NCI-H446 treated with DMSO at 0.1 percent for 48 hours (cell line): ENCODE data around the gene DNAH8.

Experiments
- DNase-seq: peaks from one replicate; lab custom pipeline; 2025; lab: John Stamatoyannopoulos, UW

DNAH8 gene

DNA sequence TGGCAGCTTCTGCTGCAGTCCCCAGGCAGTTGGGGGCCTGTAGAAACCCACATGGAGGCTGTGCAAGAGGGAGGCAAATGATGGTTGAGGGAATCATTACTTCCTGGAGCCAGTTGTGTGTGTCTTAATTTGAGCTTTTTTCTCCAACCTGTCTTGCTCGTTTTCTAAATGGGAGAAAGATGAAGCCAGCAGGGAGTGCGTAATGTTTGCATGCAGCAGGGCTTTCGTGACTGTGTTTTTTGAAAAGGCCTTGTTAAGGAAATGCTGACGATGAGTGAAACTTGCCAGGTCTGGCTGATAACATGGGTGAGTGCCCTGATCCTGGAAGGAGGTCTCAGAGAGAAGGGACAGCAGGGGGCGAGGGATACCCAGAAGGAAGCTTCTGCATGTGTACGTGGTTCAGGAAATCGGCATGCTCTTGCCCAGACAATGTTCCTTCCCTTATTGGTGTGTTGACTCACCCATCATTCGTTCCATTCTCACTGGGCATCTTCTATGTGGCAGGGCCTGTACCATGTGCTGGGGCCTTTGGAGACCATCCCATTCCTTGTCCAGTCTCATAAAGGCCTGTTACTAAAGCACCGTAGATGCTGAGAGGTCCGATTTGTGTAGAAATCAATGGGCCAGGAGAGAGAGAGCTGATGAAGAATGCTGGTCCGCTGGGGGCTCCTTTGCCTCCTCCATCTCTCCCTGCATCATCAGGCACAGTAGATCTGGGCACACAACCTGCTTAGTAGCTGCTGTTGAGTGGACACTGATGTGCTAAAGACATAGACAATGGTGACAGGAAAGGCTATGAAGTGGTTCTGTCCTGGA is 360.9 kb downstream of the DNAH8 start:
- no peak for DNase-seq

DNA sequence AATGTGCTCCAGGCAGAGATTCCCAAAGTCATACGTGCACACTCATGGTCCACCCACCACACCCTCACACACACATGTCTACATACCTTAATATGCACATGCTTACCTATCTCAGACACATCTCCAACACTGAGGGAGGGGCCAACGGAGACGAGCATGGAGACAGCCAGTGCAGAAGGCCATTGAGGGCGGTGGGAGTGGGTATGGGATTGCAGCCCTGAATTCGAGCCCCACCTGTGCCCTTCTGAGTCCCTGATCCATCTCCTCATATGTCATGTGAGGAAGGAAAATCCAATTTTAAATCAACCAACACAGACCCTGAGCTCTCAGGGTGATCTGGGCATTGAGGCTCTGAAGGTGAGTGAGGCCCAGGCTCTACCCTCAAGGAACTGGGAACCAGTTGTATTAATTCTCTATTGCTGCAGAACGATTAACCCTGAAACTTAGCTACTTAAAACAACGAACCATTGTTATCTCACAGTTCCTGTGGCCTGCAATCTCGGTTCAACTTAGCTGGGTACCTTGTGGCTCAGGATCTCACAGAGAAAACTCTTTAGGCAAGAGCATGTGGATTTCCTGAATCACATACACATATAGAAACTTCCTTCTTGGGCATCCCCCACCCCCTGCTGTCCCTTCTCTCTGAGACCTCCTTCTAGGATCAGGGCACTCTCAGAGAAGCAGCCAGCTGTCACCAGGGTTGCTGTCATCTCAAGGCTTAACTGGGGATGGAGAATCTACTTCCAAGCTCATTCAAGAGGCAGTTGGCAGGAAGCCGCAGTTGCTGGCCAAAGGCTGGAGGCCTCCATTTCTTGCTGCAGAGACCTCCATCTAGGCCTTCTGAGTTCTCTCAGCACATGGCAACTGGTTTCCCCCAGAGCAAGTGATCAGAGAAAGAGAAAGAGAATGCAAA is 361.8 kb downstream of the DNAH8 start:
- no peak for DNase-seq

DNA sequence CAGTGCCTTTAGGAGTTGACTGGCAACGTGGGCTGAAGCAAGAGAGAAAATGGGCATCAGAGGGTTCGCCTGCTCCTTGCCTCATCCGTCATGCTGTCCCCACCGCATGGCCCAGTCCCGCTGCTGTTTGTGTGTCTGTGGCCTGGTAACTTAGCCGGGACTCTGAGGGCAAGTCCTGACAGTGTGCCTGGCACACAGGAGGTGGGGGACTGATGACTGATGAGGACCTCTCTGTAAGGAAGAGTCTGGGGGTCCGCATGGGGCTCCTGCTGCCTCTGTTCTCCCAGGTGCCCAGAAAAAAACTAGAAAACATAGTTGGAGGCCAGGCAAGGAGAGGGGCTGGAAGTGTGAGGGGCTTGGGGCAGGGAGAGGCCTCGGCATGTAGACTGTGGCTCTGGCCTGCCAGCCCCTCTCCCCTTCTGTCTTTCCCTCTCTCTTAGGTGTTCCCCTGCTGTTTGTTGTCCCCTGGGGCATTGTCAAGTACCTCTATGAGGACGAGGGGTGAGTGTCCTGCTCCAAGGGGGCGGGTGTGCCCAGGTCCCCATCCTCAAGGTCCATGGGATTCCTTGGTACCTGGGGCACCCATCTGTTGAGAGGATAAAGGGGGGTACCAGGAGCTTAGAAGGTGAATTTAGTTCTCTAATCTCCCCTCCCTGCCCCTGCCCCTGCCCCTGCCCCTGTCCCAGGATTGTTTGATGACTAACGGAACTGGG is 362.9 kb downstream of the DNAH8 start:
- no peak for DNase-seq

DNA sequence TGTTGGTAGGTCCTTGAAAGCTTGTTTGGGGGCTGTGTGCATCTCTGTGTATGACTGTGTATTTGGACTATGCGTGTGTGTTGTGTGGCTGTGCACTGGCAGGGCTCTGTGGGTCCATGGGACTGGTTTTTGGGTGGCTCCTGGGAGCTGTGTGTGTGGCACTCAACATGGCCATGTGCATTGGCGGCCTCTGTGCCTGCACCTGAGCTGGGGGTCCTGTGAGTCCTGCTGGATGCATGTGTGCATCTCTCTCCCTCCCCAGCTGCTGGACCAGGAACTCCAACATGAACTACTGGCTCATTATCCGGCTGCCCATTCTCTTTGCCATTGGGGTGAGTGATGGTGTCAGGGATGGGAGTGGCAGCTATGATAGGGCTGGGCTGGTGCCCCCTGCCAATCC is 363.6 kb downstream of the DNAH8 start:
- DNase-seq = no peak

DNA sequence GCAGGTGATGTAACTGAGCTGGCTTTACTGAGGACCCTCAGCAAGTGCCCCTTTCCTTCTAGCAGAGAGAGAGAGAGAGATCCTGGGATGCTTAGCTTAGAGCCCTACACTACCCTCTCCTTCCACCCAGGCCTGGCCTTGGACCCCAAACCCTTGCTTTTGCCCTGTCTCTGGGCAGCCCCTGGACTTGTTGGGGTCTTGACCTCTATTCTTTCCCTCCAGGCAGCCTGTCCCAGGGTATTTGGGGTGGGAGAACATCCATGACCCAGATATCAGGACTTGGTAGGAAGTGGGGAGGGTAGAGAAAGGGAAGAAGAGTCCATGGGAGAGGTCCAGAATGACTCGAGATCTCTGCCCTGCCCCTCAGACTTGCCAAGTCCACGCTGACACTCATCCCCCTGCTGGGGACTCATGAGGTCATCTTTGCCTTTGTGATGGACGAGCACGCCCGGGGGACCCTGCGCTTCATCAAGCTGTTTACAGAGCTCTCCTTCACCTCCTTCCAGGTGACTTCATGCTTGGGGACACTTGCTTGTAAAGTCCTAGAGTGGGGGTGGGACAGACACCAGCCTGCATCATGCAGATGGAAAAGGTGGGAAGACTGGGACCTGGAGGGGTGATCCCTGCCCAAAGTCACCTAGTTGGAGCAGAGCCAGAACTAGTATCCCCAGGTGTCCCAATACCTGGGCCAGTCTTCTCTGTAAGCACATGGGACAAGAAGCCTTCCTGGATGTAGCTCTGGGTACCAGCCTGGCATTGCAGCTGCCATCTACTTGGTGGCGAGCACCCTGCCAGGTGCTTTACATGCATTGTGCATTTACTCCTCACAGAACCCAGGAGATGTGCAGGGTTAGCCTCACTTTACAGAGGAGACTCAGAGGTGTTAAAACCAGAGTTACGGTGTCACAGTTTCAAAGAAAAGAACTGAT is 364.4 kb downstream of the DNAH8 start:
- DNase-seq = no peak
